Astrocyte (in vitro differentiated cells and primary cell): ENCODE results near the gene GDPD4.

Experiments used
- CTCF ChIP-seq: IDR thresholded peaks from 2 replicates; pipeline ENCODE4 v1.5.1; 2011; ENCODE audit warnings: low read depth, mild to moderate bottlenecking, inconsistent platforms, low read length, moderate library complexity; ENCODE audit not compliant: insufficient read depth
- EZH2 ChIP-seq: IDR thresholded peaks from 2 replicates; pipeline ENCODE4 v1.6.1; 2012; ENCODE audit warnings: mild to moderate bottlenecking, low read length, inconsistent platforms; ENCODE audit not compliant: insufficient read depth

- TF ChIP-seq EZH2 (no peak), CTCF (no peak)
Observed at GRCh38 chr11:77167111-77167626, 134.3 kb downstream of the GDPD4 start.
